ENCODE data around the gene CDH2.
A peak's percentile ranks its signal among the peaks of the same experiment; 100 is the strongest.

The CDH2 gene

DNA sequence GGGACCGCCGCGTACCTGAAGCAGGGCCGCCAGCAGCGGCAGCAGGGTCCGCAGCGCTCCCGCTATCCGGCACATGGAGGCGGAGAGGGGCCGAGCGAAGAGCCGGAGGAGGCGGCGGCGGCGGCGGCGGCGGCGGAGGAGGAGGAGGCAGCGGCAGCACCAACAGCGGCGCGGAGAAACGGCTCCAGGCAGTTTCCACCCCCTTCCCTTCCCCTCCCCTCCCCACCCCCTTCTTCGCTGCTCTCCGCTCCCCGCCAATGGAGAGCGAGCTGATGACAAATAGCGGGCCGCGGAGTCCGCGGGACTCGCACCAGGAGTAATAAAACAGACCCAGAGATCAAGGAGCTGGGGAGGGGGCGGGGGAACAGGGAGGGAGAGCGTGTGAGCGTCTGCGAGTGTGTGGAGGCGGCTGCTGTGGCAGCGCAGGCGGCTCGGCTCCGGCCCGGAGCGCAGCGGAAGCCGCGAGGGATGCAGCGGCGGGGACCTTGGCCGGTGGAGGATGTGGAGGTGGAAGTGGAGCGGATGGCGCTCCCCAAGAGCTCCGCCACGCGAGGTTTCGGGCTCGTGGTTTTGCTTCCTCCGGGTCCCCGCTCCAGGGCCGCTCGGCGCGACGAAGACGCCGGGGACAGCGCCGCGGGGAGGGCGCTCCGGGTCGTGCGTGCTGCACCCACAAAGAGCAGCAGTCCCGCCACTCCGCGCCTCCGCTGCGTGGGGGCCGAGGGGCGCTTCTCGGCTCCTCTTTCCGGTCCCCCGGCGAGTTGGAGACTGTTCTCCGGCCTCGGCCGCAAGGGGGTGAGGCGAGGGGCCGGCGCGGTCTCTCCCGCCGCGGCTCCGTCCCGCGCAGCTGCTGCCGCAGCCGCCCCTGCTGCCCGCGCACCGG, at the start of gene CDH2:
Gene CDH2, minus strand, starts transcription at position 183 of the 880 bp plus-strand sequence. Its CDS starts 108 bp downstream, at position 75.
- DNase-seq (ENCODE audit: low spot score), result peak; percentile 93

DNA sequence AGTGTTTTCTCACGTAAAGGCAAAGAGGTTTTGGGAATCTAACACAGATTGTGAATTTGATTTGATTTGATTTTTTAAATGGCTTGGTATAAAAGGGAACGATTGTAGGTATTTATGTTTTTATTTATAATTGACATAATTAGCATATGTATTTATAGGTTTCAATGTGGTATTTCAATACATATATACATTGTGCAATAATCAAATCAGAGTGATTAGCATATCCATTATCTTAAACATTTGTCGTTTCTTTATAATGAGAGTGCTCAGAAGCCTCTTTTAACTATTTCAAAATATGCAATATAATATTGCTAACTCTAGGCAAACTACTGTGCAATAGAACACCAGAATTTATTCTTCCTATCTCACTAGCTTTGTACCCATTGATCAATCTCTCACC, 35.1 kb upstream of the CDH2 start:
- no peak for DNase-seq (ENCODE audit: low spot score)

DNA sequence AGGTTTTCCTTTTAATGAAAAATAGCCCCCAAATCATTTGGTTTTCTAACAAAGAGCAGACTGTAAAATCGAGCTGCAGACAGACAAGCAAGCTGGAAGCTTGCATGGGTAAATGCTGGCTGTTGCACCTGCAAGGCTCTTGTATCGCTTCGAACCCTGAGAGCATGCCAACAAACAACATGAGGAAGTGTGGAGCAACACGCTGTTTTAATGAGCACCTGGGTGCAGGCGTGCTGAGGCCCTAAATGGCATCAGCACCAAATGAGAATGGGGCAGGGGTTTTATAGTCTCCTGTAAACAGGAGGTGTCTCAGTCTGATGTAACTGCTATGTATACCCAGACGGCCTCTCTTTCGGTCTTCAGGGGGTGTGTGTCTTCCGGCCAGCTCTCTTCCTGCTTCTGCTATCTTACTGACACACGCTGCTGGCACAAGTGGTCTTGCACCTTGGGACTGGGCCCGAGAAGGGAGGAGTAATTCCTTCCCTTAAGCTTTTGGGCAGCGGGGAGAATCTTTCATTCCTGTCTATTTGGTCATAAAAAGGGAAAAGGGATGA, 31.9 kb upstream of the CDH2 start:
- DNase-seq (ENCODE audit: low spot score), result no peak

DNA sequence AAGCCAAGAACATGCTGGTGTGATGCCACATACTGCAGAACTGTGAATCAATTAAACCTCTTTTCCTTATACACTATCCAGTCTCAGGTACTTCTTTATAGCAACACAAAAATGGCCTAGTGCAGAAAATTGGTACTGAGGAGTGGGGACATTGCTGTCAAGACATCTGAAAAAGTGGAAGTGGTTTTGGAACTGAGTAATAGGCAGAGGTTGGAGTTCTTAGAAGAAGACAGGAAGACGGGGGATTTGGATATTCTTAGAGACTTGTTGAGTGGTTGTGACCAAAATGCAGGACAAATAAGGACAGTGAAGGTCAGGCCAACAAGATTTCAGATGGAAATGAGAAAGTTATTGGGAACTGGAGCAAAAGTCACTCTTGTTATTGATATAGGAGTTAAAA, 31.3 kb upstream of the CDH2 start:
- DNase-seq (ENCODE audit: low spot score), result no peak

DNA sequence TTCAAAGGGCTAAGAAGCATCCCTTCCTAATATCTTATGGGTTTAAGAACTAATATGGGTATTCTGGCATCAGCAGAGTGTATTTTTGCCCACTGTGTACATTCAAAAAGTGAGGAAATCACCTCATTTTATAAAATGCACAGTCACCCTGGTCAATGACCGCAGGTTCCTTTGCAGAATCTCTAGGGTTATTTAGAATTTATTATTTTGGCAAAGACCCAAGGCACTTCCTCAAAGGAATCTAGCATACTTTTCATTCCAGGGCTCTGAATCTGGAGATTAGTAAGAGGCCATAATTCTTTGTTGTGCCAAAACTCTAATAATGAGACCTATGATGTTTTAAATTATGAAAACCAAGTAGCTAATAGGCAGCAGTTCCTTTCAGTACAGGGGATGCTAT, 27.2 kb upstream of the CDH2 start:
- peak; percentile 79 for DNase-seq (ENCODE audit: low spot score)

DNA sequence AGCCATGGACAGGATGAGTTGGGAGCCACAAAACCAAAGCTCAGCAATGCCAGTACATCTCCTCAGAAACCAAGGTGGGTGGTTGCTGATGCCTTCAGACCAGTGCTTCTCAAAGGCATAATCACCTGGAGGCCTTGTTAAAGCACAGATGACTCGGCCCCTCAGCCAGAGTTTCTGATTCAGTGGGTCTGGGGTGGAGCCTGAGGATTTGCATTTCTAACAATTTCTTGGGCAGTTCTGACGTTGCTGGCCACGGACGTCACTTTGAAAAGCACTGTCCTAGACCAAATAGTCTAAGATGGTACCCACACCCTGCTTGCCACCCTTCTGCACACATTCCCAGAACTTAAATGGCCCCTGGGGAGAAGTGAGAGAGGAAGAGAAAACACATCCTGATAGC, 24.1 kb upstream of the CDH2 start:
- DNase-seq (ENCODE audit: low spot score), result no peak

DNA sequence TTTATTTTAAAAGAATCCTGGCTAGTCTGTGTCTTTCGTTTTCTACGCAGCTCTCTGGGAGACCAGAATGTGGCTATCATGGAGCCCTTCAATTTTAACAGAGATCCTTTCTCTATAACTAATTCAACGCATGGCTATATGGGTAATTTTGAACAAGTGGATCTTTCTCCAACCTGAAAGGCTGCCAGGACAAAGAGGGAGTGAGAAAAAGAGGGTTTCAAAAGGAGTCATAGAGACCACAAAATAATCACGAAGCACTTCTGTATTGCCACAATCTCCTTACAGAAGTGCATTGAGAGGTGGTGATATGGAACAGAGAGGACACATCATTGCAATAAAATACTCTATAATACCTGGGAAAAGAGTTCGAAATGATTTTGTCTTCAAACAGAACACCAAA, 21.7 kb upstream of the CDH2 start:
- no peak for DNase-seq (ENCODE audit: low spot score)

DNA sequence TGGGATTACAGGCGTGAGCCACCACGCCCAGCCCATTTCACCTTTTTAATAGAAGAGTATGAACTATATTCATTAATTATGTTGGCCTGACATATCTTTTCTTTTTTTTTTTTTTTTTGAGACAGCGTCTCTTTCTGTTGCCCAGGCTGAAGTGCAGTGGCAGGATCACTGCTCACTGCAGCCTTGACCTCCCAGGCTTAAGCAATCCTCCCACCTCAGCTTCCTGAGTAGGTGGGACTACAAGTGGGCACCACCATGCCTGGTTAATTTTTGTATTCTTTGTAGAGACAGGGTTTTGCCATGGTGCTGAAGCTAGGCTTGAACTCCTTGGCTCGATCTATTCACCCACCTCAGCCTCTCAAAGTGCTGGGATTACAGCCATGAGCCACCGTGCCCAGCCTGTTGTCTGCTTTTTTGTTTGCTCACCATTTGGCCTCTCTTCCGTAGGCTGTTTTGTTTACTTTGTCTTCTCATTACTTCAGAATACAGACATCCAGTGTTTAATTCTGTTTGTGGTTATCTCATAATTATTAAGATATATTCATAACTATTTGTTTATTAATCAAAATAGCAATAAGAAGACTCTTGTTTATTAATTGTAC, 16.3 kb upstream of the CDH2 start:
- DNase-seq (ENCODE audit: low spot score), result no peak

DNA sequence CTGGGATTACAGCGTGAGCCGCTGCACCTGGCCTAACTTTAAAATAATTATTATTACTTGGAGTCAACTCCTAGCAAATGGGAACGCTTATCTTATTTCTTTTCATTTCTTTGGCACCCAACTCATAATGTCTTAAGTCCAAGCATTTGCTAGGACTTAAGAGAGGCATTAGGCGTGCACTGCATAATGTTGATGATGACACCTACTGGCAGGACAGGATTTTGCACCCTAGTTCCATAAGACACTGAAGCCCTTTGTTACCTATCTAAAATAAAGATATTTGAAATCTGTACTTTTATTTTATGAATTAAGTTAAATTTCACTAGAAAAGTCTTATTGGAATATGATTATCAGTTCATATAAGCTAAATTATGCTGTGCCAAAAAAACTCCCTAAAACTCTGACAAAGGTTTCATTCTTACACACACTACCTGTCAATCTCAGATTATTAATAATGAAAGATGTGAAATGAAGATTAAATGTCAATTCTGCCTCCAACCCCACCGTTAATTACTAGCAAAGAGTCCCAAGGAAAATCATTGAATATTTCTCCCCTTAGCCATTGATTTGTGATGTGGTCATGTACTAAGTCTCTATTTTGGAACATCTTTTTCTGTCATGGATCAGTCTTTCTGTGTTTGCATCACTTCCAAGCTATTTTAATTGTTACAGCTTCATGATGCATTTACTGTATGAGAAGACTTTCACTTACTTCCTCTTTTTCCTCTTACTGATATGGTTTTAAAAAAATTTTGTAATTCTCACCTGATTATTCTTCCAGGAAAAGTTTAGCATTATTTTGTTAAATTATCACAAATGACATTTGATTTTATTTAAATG, 12.7 kb upstream of the CDH2 start:
- peak; percentile 51 for DNase-seq (ENCODE audit: low spot score)

DNA sequence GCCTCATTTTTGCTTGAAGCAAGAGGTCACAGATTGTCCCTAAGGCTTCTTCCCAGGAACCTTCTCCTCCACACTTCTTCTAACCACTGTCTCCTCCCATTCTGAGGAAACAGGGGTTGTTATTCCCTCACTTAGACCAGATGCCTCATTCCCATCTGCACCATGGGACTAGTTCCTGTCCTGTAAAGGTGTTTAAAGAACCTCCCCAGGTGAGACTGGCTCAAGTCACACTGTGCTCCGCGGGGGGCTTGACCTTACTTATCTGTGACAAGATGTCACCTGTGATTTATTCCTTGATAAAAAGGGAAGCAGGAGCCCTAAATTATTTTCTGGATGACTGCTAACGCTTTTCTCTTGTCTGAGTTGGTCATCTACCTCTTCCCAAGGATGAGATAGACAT, 8.2 kb upstream of the CDH2 start:
- no peak for DNase-seq (ENCODE audit: low spot score)

DNA sequence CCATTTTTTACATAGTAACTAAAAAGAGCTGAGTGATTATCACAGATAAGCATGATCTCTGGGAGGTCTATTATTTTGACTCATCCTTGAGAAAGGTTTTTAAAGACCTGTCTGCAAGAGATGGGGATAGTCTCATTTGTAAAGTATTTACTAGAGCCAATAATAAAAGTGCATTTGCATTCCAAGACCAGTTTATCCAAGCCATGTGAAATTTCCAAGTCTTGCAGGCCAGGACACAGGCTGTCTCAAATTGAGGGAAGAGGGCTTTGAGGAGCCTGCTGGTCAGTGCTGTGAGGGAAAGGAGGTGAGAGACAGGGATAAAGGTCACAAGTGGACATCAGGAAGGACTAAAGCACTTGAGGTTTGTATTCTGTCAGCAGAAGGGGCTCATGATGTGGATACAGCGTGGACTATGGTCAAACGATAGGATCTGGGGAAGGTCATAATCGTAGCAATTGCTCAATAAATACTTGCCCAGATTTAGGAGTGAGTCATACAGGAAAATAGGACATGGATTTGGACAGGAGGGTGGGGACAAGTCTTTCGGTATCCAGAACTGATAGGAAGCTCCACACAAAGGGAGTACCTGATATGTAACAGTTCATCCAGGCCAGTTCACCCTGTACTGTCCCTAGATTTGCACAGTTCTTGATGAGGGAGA, 6.6 kb upstream of the CDH2 start:
- peak; percentile 40 for DNase-seq (ENCODE audit: low spot score)

DNA sequence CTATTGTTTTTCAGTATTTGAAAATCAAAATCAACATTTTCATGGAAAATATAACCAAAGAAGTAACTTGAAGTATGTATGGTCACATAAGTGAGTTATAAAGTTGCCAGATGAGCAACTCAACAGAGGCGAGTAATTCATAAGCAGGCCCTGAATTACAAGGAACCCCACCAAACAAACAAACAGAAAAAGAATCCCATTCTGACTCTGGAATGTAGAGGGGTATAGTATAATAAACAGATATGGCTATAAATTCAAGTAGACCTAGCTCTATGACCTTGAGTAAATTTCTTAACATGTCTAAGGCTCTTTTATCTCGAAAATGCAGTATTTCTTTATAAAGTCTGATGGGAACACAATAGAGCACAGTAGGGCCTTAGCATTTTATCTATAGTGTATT, 4.7 kb upstream of the CDH2 start:
- DNase-seq (ENCODE audit: low spot score), result no peak

DNA sequence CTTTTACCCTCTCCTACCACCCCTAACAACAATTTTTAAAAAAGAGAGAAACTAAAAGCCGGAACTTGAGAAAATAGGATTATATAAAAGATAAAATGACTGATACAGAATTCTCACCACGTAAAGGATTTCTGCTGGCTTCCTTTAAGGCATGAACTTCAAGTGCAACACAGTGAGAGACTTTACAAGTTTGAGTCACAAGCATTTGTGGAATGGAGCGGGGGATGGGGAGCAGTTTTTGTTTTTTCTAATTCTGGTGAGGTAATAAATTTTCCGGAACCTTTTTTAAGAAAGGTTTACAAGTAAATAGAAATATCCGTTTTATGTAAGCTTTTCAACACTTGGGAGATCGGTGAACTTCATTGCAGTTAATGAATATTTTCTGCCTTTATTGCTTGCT, 1.8 kb upstream of the CDH2 start:
- DNase-seq (ENCODE audit: low spot score), result peak; percentile 29

DNA sequence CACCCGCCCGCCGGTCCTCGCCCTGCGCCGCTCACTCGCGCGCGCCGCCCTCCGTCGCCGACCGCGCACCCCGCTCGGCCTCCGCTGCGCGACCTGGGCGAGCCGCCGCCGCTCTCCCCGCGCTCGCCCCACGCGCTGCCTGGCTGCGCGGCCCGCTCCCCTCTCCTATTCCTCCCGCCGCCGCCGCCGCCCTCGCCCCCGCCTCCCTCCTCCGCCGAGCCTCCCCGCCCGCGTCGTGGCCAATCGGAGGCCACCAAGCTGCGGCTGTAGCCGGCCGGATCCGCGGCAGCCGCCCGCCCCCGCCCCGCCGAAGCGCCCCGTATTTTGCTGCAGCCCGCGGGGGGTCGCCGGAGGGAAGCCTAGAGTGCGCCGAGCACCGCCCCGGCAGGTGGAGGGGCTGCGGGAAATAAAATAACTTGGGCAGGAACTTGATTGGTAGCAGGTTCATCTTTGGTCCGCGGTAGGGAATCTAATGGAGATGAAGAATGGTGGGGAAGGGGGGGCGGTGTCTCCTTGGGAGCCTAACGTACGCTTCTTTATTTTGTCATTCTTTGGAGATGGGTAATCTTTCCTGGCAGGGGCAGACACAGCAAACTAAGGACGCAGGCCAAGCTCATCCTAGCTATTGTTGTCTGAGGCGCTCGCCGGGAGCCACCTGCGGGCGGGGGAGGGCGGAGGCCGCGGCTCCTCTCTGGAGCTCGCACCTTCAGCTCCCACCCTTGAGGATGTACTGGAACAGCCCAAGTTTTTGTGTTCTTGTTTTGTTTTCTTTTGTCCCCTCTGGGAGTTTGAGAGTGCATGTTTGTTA, 1.1 kb upstream of the CDH2 start:
- peak; percentile 93 for DNase-seq (ENCODE audit: low spot score)

DNA sequence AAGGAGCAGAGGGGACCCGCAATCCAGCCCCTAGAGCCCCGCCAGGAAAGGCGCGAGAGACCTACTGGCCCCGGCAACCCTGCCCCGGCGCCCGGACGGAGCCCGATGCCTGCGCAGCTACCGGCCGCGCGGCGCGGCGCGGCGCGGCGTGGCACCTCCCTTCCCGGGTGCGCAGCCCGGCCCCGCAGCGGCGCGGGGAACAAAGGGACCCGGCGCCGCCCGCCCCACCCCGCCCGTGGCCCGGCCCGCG, 307 bp downstream of the CDH2 start:
- no peak for DNase-seq (ENCODE audit: low spot score)

DNA sequence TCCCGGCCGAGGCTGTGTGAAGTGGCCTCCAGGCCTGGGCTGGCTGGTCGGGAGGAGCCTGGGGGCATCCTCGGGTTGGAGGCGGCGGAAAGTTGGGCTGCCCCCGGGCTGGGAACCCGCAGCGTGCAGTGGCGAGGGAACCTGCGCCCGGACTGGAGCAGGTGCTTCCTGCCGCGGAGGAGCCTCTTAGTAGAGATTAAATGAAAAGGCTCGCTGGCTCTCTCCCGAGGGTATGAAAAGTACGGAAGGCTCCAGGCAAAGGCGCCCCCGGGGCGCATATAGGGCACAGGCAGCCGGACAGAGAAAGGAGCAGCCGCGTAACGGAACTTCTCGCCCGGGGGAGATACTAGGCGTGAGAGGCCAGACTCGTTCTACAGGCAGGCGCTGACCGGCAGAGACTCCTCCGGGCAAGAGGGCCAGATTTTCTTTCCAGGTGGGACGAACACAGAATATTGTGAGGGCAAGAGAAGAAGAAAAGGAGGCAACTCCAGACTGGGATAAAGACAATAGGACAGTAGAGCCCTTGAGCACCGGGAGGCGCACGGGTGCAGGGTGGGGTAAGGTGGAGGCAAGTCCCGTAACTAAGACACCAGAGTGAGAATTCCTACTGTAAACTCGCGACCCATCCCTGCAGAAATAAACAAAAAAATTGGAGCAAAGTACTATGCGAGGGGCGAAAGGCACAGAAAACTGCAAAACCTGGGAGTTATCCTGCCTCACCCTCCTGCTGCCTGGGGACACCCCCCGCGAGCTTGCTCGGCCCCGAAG, 816 bp downstream of the CDH2 start:
- DNase-seq (ENCODE audit: low spot score), result peak; percentile 51

DNA sequence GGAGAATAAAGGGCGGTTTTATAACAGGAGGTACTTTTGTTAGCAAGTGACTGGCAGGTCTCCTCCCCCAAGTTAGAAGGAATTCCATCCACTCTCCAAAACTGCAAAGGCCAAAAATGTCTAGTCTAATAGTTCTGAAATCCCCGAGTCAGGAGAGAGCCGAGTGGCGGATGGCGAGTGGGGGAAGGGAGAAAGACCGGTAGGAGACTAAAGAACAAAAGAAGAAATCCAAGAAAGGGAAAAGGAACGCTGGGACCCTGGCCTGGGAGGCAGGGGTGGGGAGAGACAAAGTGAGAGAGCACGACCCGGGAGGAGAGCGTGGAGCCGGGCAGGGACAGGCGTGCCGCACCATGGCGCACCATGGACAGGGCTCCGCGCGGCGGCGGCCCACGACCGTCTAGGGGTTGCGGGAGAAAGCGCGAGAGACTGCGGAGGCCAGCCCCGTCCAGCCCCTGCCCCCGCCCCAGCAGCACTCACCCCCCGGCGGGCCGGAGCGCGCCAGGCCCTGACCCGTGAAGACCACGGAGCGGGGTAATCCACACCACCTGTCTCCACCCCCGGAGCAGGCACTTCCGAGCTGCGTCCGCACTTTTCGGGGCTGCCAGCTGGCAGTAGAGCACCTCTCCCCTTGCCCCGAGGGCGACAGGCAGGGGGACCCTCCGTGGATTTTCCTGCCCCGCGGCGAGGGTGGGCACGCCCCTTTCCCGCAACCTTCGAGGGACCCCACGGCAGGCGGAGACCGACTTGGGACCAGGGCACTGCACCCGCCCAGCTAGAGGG, 1.6 kb downstream of the CDH2 start:
- DNase-seq (ENCODE audit: low spot score), result peak; percentile 78

DNA sequence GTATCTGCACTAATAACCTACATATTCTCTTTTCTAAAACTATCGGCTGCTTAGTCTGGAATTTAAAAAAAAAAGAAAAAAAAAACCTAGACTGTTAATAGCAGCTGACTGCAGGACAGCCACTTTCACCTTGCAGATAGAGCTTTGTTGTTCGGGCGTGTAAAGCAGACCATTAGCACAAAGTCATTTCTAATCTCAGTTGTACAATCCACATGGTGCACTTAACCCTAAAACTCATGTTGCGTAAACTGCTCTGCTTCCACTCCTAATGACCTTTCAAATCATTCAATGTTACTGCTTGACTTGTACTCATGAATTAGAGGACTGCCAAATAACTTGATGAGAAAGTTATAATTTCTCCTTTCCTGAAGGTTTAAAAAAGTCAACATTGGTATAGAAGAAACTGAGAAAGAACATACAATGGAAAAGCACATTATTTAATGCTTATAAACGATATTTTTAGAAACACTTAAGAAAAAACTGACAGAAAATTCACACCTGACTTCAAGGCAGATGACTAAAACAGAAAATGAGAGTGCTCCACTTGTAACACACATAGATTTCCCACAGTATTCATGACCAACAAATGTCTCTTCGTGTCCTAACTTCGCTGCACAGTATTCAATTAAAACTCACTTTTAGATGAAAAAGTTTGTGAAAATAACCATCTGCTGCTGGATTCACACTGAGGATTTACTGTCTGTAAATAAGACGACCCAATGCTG, 2.6 kb downstream of the CDH2 start:
- DNase-seq (ENCODE audit: low spot score), result no peak

DNA sequence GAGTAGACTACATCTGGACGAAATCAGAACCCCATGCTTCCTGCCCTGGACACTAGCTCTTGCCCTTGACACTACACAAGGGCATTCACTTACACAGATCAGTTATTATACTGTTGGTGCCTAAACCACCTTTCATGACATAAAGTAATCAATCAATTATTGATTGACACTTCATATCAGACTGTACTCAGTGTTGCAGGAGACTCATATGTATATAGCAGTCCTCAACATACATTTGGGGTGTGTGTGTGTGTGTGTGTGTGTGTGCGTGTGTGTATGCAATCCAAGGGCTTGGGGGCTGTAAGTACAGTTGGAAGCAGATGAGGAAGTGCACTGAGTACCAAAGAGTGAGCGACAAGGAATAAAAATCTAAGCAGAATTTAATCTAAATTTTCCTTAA, 5.1 kb downstream of the CDH2 start:
- no peak for DNase-seq (ENCODE audit: low spot score)

Measured in GM03348 (cell line).